Right atrium auricular region (tissue), 2 donors: ENCODE results near the gene NUTF2. TPM values are rescaled to one million over a fixed set of nuclear protein-coding genes. Genes with fewer than 3 reads are reported as not detected.

Experiments
- DNase-seq: peaks from one replicate; pipeline ENCODE4 v3.0.0-alpha.2; 2019; ENCODE audit warnings: low spot score
- H3K27ac ChIP-seq, 2 donors: fragments of 200-600 bp; sonication (generic); 1 replicate in 1 of 2; 2 replicates in 1 of 2; pipeline ENCODE4 v1.5.1; 2016 to 2019
- H3K27me3 ChIP-seq, 2 donors: fragments of 200-600 bp; sonication (generic); one replicate each; pipeline versions ENCODE4 v1.5.1 to v1.6.0; 2017 to 2019
- H3K36me3 ChIP-seq: fragments of 200-600 bp; sonication (generic); one replicate; pipeline ENCODE4 v1.5.1; 2016
- H3K4me1 ChIP-seq, 2 donors: fragments of 200-600 bp; sonication (generic); one replicate each; pipeline versions ENCODE4 v1.5.1 to v1.6.0; 2017 to 2019
- H3K4me3 ChIP-seq, 2 donors: fragments of 200-600 bp; sonication (generic); 1 replicate in 1 of 2; 2 replicates in 1 of 2; pipeline ENCODE4 v1.5.1; 2017 to 2019; ENCODE audit warnings: mild to moderate bottlenecking in 1 of 2, moderate library complexity in 1 of 2
- H3K9me3 ChIP-seq, 2 donors: fragments of 200-600 bp; sonication (generic); one replicate each; pipeline ENCODE4 v1.5.1; 2019
- total RNA-seq, 2 donors: library from RNA; depleted of rRNA; stranded (reverse); fragments of >200 nt; gene quantifications; one replicate each; pipeline ENCODE4 v1.1.0, GENCODE V29; 2016
- TF ChIP-seq, protein P1 (sequence below), 2 donors: fragments of 200-600 bp; sonication (generic); IDR thresholded peaks; one replicate each; pipeline ENCODE4 v1.5.1; 2019; ENCODE audit warnings: antibody characterized with exemption in 2 of 2

NUTF2 gene
- total RNA-seq, 2 donors from 2014 or later: 44.6 to 132 TPM

DNA sequence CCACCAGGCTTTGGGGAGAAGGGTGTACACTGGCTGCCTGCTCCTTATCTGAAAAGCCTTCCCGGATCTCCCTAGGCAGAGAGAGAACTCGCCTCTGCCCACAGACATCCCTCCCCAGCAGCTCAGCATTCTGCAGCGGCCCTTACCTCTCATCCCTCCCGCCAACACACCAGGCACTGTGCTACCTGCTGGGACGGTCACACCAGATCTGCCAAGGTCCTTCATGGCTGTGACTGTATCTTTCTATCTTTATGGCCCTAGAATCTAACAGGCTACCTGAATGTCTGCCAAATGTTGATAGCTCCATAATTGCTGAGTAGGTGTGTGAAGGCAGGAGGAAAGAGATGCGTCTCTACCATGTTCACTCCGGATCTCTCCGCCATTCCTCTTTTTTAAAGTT lies 32.2 kb upstream of the NUTF2 start:
- Histone ChIP-seq H3K27me3 (no peaks in the 10 kb centered on the region), H3K4me3 (no peak overlapping the region), H3K36me3 (no peaks in the 10 kb centered on the region), H3K9me3 (no peaks in the 10 kb centered on the region), H3K4me1 (no peaks in the 10 kb centered on the region), H3K27ac (no peak overlapping the region)
- TF ChIP-seq, protein P1, sequence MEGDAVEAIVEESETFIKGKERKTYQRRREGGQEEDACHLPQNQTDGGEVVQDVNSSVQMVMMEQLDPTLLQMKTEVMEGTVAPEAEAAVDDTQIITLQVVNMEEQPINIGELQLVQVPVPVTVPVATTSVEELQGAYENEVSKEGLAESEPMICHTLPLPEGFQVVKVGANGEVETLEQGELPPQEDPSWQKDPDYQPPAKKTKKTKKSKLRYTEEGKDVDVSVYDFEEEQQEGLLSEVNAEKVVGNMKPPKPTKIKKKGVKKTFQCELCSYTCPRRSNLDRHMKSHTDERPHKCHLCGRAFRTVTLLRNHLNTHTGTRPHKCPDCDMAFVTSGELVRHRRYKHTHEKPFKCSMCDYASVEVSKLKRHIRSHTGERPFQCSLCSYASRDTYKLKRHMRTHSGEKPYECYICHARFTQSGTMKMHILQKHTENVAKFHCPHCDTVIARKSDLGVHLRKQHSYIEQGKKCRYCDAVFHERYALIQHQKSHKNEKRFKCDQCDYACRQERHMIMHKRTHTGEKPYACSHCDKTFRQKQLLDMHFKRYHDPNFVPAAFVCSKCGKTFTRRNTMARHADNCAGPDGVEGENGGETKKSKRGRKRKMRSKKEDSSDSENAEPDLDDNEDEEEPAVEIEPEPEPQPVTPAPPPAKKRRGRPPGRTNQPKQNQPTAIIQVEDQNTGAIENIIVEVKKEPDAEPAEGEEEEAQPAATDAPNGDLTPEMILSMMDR (IDR thresholded peaks at IDR 0.05): no peak
- no peak for DNase-seq

DNA sequence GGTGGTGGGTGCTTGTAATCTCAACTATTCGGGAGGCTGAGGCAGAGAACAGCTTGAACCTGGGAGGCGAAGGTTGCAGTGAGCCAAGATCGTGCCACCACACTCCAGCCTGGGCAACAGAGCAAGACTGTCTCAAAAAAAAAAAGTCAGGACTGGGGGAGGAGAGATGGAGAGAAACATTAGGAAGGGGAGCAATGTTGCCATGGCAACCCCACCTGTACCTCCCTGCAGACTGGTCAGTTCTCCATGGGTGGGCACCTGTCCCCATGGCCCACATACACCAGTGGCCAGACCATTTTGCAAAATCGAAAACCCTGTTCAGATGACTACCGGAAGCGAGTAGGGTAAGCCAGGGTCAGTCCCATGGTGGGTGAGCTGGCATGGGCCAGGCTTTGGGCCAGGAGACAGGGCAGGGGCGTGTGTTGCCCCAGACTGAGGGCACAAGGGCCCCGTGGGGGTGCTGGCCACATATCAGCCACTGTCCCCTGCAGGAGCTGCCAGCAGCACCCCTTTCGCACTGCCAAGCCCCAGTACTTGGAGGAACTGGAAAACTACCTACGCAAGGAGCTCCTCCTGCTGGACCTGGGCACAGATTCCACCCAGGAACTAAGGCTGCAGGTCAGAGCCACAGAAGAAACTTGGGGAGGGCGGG lies 26.0 kb upstream of the NUTF2 start:
- H3K4me1 ChIP-seq: no peaks in the 10 kb centered on the region
- no peak overlapping the region for H3K27ac ChIP-seq
- TF ChIP-seq, protein P1 (IDR thresholded peaks at IDR 0.05): no peak
- no peak for DNase-seq
- no peak overlapping the region for H3K4me3 ChIP-seq
- no peaks in the 10 kb centered on the region for H3K36me3 ChIP-seq
- no peaks in the 10 kb centered on the region for H3K9me3 ChIP-seq
- H3K27me3 ChIP-seq: no peaks in the 10 kb centered on the region

DNA sequence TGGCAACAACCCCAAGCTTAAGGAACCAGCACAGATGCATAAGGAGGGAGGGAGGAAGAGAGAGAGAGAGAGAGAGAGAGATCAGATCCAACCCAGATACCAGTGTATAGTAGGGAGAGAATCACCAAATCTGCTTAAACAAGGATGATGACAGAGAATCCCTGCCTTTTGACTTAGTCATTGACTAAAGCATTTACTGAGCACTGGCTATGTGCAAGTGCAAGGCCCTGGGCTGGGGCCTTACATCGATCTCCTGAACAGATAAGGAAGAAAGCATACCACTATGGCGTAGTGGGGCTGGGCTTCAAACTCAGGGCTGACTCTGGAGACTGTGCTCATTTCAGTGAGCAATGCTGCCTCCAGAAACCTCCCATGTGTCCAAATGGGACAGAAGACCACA lies 24.2 kb upstream of the NUTF2 start:
- TF ChIP-seq, protein P1 (IDR thresholded peaks at IDR 0.05): no peak
- Histone ChIP-seq H3K27me3 (no peaks in the 10 kb centered on the region), H3K27ac (no peak overlapping the region), H3K9me3 (no peaks in the 10 kb centered on the region), H3K36me3 (no peaks in the 10 kb centered on the region), H3K4me1 (no peaks in the 10 kb centered on the region), H3K4me3 (no peak overlapping the region)
- no peak for DNase-seq

DNA sequence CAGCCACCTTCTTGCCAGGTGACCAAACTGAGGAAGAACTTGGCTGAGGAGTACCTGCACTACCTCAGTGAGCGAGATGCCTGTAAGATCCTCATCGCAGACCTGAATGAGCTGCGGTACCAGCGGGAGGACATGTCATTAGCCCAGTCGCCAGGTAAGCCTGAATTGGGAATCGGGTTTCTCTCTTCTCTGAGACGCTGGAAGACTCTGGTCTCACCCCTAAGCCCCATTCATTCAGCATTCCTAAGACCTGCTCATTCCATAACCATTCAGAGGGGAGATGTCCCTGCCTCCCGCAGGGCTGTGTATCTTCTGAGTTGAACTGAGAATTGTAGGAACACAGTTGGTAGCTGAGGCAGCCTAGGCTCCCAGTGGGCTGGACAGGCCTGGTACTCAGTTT lies 21.6 kb upstream of the NUTF2 start:
- H3K27ac ChIP-seq: no peak overlapping the region
- no peak overlapping the region for H3K4me3 ChIP-seq
- peaks cover 24% of the 10 kb centered on the region for H3K36me3 ChIP-seq
- no peaks in the 10 kb centered on the region for H3K4me1 ChIP-seq
- DNase-seq: no peak
- TF ChIP-seq, protein P1 (IDR thresholded peaks at IDR 0.05): no peak
- H3K27me3 ChIP-seq: no peaks in the 10 kb centered on the region
- H3K9me3 ChIP-seq: no peaks in the 10 kb centered on the region

DNA sequence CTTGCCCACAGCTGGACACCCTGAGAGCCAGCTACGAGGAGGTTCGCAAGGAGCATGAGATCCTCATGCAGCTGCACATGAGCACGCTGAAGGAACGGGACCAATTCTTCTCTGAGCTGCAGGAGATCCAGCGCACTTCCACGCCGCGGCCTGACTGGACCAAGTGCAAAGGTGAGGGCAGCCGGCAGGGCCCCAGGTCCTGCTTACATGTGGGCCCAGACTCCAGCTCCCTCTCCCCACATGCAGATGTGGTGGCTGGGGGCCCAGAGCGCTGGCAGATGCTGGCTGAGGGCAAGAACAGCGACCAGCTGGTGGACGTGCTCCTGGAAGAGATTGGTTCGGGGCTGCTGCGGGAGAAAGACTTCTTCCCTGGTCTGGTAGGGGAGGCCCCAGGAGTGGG lies 20.8 kb upstream of the NUTF2 start:
- TF ChIP-seq, protein P1 (IDR thresholded peaks at IDR 0.05): no peak
- H3K36me3 ChIP-seq: peaks cover 32% of the 10 kb centered on the region
- no peak overlapping the region for H3K4me3 ChIP-seq
- no peak for DNase-seq
- no peaks in the 10 kb centered on the region for H3K27me3 ChIP-seq
- H3K27ac ChIP-seq: no peak overlapping the region
- H3K4me1 ChIP-seq: no peaks in the 10 kb centered on the region
- no peaks in the 10 kb centered on the region for H3K9me3 ChIP-seq

DNA sequence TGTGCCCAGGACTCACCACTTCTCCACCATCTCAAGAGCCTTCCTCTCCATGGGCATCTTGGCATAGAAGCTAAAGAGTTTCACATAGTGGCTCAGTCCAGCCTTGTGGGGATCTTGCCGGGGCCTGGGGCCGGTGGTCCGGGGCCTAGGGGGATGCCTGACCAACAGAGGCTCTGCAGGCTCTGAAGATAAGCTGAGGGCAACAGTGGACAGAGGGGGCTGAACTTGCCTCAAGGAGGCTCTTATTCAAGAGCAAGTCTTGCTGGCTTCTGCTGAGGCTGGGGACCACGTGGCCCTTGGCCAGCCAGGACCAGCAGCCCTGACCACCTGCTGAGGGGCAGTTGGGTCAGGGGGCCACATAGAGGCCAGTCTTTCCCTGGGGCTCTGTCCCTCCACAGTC lies 18.1 kb upstream of the NUTF2 start:
- Histone ChIP-seq H3K9me3 (no peaks in the 10 kb centered on the region), H3K27ac (no peak overlapping the region), H3K4me1 (peaks cover 0 to 10% of the 10 kb centered on the region in 2 donors), H3K4me3 (no peak overlapping the region), H3K27me3 (no peaks in the 10 kb centered on the region), H3K36me3 (peaks cover 36% of the 10 kb centered on the region)
- TF ChIP-seq, protein P1 (IDR thresholded peaks at IDR 0.05): no peak
- DNase-seq: no peak
